Caki2 (cell line): ENCODE measurements around the gene LRR1. TPM values are rescaled to one million over a fixed set of nuclear protein-coding genes. Genes with fewer than 3 reads are reported as not detected.
"Not testable (repeated sequence)": the region's sequence is repeated elsewhere in the genome, so short reads cannot be mapped to it uniquely, and the experiment has no call there.

Experiments
- DNase-seq: peaks from one replicate; pipeline ENCODE4 v3.0.0-alpha.2; 2015; ENCODE audit warnings: low read depth
- in situ Hi-C: cut with HindIII; loops from 2 replicates; pipeline ENCODE4 v1.10.0; 2016; ENCODE audit warnings: low sequenced_read_pairs, low pct_unique_long_range_greater_than_20kb, mixed read lengths
- total RNA-seq: library from RNA; depleted of rRNA; stranded (reverse); fragments of >200 nt; shearing (Covaris generic); gene quantifications from 2 replicates; pipeline ENCODE4 v1.2.3, GENCODE V29; 2014; ENCODE audit warnings: low replicate concordance

Gene LRR1
- total RNA-seq, 1 experiment from 2014 or later = 30.1 TPM

DNA sequence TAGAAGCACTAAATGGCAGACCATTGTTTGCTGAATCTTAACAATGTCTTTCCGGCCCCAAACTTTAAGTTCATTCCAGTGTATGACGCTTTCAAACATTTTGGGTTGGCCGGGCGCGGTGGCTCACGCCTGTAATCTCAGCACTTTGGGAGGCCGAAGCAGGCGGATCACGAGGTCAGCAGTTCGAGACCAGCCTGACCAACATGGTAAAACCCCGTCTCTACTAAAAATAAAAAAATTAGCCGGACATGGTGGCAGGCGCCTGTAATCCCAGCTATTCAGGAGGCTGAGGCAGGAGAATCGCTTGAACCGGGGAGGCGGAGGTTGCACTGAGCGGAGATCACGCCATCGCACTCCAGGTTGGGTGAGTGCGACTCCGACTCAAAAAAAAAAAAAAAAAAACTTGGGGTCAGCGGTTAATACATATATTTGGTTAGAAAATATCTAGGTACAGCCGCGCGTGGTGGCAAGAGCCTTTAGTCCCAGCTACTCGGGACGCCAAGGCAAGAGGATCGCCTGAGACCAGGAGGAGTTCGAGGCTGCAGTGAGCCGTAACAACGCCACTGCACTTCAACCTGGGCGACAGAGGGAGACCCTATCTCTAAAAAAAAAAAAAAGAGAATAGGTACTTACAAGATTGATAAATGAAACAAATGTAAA, 13.6 kb upstream of the LRR1 start:
- in situ Hi-C loops, DNase-seq: not testable (repeated sequence)

DNA sequence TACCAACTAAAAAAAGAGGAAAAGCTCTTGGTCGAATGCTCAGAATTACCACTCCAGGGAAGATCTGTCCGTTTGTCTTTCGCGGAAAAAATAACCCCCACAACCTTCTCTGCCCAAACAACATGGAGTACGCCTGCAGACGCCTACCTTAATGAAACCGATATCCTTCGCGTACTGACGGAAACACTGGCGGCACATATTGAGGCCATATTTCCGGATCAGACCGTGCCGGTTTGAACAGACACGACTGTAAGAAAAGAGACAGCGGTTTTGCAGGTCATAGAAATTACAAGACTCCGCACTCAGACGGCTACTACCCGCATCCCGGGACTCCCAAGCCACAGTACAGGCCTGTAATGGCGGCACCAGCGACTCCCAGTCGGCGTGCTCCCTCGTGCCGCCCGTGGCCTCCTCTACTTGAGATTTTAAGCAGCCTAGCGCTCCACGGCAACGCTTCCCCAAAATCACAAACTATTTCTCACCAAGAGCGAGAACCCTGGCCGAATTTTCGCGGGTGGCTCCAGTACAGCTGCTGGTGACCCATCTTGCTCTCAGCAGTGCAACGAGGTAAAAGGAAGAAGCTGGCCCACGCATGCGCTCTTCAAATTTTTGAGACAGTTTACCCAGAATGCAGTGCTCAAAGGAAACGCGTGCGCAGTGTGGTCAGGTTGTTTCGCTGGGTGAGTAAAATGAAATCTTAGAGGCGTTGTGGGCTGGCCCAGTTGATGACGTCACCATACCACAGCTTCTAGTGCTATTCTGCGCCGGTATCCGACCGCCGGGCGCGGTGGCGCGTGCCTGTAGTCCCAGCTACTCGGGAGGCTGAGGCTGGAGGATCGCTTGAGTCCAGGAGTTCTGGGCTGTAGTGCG, 12.7 kb upstream of the LRR1 start, which contains the start of gene RPS29:
Gene RPS29 (minus strand): TSS at position 578 of the 870 bp plus-strand sequence. CDS start 34 bp downstream, at position 544.
- peak; percentile 98 for DNase-seq
- in situ Hi-C loops = no loop called here

DNA sequence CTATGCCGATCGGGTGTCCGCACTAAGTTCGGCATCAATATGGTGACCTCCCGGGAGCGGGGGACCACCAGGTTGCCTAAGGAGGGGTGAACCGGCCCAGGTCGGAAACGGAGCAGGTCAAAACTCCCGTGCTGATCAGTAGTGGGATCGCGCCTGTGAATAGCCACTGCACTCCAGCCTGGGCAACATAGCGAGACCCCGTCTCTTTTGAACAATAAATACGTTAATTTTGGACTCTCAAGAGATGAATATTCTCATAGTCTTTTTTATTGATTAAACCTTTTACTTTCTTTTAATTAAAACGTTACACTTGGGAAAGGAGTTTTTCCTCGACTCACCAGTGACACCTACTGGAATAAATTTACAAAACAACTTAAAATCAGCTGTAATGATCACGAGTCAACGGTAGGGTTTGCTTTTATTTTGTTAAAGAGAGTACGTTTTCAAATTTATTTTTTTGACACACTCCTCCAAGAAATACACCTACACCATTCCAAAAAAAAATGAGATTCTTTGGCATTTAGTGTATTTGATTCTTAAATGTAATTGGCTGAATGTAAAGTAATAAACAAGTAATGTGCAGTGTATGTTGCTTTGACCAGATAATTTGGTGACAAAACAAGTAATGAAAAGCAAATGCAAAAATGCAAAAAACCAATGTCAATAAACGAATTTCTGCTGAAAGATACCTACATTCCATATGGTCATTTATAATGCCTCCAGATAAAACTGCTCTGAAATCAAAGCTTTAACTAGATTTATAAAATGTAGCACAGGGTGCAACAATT, 11.9 kb upstream of the LRR1 start:
- DNase-seq = peak; percentile 82
- in situ Hi-C loops = no loop called here

DNA sequence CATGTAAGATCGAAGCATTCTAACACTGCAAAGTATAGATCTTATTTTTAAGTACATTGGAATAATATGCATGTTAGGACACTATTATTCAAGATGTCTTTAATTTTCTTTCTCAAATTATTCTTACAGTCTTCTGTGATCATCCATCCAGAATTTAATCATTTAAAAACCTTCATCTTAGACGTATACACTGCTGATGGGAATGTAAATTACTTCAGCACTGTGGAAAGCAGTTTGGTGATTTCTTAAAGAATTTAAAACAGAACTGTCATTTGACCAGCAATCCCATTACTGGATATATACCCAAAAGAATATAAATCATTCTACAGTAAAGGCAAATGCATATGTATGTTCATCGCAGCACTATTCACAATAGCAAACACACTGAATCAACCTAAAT, 9.4 kb upstream of the LRR1 start:
- DNase-seq = no peak
- in situ Hi-C loops = no loop called here

DNA sequence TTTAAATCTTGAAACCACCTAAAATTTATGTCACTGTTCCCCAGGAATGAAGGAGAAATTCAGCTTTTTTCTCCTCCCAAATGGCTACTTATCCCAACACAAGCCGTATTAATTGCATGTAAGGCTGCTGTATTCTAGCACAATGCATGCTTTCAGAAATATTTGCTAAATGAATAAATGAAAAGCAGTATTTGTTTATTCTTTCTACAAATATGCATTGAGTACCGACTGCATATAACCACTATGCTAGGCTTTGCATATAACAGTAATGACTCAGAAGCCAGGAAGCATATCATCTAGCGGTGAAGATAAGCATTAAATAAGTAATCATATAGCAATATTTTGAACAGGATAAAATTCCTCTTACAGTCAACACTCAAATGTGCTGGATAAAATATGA, 5.7 kb upstream of the LRR1 start:
- in situ Hi-C loops = no loop called here

DNA sequence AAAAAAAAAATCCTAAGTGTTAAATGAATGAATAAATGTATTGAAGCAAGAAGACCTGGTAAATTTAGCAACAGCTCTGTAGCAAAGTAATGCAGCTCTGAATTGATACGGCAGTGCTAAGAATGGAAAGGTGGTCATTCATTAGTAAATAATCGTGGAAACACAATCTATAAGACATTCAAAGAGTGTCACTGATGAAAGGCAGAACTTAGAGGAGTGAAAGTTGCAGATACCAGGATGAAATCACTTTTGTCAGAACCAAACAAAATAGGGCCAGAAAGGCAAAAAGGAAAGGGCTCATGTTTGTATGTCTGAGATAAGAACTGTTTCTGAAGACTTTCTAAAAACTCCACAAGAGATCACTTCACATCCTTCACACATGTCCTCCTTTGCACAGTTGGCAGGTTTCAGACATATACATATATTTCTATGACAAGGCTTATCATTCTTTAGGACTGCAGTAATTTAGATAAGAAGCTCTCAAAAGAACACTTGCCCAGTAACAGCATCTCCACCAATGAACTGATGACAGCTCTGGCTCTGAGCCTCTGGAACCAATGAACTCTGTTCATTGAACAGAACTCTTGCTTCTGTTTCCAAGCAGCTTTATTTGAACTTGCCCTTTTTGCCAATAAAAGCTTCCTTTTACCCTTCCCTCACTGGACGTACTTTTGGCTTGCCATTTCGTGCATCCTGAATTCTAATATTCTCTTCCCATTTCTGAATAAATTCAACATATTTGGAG, 4.2 kb upstream of the LRR1 start:
- in situ Hi-C loops = no loop called here
- DNase-seq = no peak

More for the DNA sequence above, 5.7 kb upstream of the LRR1 start:
- DNase-seq = no peak

DNA sequence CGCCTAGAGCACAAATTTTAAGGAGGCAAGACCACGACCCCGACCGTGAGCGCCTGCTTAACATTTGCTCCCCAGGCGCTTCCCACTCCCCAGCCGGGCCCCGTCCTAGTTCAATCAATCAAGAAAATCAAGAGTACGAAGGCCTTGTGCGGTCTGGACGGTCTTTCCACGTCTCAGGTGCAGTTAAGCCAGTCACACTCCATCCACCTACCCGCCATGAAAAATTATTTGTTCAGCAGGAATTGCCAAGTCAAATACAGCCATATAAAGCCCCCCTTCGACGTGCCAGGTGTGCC, 603 bp upstream of the LRR1 start:
- in situ Hi-C loops = no loop called here
- DNase-seq = no peak

DNA sequence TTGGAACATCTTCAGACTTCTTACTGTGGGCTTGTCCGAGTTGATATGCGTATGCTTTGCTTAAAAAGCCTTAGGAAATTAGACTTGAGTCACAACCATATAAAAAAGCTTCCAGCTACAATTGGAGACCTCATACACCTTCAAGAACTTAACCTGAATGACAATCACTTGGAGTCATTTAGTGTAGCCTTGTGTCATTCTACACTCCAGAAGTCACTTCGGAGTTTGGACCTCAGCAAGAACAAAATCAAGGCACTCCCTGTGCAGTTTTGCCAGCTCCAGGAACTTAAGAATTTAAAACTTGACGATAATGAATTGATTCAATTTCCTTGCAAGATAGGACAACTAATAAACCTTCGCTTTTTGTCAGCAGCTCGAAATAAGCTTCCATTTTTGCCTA, 8.8 kb downstream of the LRR1 start:
- DNase-seq = no peak

DNA sequence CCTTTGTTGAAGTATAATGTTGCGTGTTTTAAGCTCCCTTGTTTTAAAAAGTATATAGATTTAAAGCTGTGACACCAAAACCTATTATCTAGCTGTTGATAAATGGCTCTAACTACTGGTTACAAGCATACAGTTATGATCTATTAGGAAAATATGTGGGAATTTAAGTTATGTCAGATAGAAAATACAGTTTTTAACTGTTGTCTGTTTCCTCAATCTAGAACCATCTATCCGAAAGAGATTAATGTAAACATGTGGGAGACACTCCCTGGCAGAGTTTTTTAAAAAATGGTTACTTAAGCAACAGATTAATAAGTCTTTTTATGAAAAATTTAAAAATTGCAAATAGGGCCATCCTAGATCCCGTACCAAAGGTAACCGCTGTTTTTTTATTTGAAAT, 13.5 kb downstream of the LRR1 start:
- DNase-seq = no peak
- in situ Hi-C loops = no loop called here

More for the DNA sequence above, 8.8 kb downstream of the LRR1 start:
- in situ Hi-C loops = no loop called here

DNA sequence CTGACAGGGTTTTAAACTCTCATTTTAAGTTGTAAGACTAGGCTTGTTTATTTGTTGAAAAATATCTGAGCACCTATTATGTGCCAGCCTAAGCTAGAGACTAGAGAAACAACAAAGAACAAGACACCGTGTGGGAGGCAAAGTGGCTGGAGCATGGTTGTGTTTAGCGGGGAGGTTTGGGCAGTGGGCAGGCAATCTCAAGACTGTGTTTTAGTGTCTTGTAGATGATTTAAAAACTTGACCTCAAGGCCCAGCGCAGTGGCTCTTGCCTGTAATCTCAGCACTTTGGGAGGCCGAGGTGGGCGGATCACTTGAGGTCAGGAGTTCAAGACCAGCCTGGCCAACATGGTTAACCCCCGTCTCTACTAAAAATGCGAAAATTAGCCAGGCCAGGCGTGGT, 13.9 kb downstream of the LRR1 start:
- DNase-seq = no peak
- in situ Hi-C loops = no loop called here

DNA sequence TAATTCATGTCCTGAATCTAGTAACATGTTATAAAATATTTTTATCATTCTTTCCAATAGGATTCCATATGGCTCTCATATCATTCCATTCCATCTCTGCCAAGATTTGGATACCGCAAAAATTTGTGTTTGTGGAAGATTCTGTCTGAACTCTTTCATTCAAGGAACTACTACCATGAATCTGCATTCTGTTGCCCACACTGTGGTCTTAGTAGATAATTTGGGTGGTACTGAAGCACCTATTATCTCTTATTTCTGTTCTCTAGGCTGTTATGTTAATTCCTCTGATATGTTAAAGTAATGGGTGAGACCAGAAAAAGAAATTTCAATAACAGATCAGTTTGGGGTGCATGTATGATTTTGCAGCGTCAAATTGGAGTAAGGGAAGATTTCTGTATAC, 15.5 kb downstream of the LRR1 start:
- in situ Hi-C loops = no loop called here
- no peak for DNase-seq

DNA sequence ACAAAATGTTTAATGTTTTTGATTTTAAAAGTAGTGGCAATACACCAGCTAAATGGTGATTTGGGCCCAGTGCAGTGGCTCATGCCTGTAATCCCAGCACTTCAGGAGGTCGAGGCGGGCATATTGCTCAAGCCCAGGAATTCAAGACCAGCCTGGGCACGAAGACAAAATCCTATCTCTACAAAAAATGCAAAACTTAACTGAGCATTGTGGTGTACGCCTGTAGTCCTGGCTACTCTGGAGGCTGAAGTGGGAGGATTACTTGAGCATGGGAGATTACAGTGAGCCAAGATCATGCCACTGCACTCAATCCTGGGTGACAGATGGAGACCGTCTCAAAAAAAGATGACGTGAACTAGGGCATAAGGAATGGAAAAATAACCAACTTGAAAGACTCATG, 17.0 kb downstream of the LRR1 start:
- in situ Hi-C loops = no loop called here
- DNase-seq = no peak

DNA sequence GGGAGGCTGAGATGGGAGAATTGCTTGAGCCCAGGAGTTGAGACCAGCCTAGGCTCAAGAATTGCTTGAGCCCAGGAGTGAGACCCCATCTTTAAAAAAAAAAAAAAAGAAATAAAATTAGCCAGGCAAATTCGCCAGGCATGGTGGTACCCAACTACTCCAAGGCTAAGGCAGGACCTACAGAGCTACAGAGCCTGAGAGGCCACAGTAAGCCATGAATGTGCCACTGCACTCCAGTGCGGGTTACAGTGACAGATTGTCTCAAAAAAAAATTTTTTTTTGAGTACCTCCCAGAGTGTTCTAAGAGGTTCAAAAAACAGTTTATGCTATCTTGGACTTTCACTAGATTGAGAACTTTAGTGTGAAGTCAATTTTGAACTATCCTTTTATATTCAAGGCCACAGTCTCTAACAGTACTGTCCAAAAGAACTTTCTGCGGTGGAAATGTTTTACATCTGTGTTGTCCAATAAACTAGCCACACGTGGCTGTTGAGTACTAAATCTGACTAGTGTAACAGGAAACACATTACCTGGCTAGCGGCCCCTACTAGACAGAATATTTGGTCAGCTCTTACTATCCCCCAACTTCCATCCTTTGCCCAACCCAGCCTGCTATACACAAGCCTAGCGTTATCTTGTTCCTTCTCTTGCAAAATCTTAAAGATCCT, 19.2 kb downstream of the LRR1 start:
- no peak for DNase-seq
- in situ Hi-C loops = no loop called here

DNA sequence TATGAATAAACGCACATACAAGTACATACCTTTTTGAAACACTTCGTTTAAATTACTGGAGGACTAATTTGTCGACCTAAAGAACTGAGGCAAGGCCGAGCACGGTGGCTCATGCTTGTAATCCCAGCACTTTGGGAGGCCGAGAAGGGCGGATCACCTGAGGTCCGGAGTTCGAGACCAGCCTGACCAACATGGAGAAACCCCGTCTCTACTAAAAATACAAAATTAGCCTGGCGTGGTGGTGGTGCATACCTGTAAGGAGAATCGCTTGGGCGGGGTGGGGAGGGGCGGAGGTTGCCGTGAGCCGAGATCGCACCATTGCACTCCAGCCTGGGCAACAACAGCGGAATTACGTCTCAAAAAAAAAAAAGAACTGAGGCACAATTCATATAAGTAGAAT, 20.5 kb downstream of the LRR1 start:
- DNase-seq, in situ Hi-C loops: not testable (repeated sequence)

DNA sequence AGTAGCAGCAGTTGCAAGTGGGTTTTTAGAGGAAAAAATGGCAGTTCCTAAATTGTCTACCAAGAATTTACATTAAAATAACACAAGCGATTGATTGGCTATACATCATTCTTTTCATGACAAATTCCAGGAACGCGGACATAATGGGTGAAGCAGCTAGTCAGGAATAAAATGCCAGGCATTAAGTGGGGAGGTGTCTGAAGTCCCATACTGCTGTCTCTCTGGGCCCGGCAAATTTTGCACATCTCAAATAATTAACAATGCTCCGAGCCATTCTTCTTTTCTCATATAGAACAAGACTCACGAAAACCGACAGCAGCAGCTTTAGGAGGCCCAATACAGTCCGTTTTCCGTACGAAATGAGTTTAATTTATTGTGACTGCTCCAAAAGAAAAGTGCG, 21.0 kb downstream of the LRR1 start:
- in situ Hi-C loops = no loop called here
- no peak for DNase-seq

DNA sequence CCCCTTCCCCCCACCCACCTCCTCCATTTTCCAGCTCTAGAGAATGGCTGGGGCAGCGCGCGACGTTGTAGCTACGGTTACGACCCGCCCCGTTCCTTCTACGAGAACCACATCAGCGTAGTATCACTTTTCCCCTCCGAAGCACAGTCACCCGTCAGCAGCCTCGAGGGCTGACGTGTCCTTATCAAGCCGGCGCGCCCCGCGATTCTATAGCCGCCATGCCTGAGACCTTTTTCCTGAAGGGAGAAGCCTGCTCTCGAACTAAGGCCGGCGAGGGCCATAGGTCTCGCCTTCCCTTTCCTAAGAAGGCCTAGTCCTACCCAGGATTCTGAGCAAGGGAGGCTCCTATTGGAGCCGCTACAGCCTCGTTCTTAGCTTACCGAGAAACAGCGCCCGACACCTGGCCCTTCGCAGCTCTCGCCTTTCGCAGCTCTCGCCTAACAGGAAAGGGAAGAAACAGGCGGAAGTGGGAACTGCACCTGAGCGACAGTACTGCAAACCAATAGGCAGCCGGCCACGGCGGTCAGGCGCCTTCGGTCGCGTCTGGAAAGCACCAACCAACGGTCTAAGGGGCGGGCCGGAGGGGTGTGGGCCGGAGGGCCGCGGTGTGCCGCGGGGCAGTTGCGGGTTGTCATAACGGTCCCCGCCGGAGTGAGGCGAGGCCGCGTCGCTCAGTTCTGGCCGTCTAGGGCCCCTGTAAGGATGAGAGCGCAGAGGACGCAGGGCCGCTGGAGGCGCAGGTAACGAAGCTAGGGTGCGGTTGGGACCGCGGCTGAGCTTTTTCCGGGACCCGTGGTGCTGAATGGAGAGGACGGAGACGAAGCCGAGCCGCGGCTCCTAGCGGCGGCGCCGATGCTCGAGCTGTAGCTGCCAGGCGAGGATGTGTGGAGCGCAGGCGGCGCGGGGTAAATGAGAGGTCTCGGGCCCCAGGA, 21.7 kb downstream of the LRR1 start, which contains the start of the genes MGAT2 and RPL36AL:
Gene MGAT2 (plus strand): TSS at position 618 of the 932 bp plus-strand sequence. CDS start 470 bp downstream, outside the sequence.
Gene RPL36AL (minus strand): TSS at position 445 of the 932 bp plus-strand sequence. CDS start 1,522 bp downstream, outside the sequence.
- in situ Hi-C loops = no loop called here
- peak; percentile 97 for DNase-seq
